Endothelial cell of umbilical vein (primary cell): ENCODE measurements around the gene SMIM9. TPM values are rescaled to one million over a fixed set of nuclear protein-coding genes. Genes with fewer than 3 reads are reported as not detected.
"Not testable (repeated sequence)": the region's sequence is repeated elsewhere in the genome, so short reads cannot be mapped to it uniquely, and the experiment has no call there.

Experiments
- Bru-seq: library from RNA; stranded (reverse); fragments of 400-500 nt; gene quantifications from one replicate; lab custom pipeline; 2021; lab: Mats Ljungman, UMichigan
- BruChase-seq, 2 experiments: library from RNA; stranded (reverse); fragments of 400-500 nt; gene quantifications; one replicate each; lab custom pipeline; 2021; lab: Mats Ljungman, UMichigan
- BruUV-seq: library from RNA; stranded (reverse); fragments of 400-500 nt; replicated peaks from 2 replicates; lab custom pipeline; 2021; lab: Mats Ljungman, UMichigan
- CTCF ChIA-PET: fragments of 300-600, 350-600 bp; sonication (Branson Sonifier 250); formaldehyde crosslinking; loops from one replicate; lab custom pipeline; 2021; ENCODE audit warnings: antibody characterized with exemption, inconsistent platforms; lab: Charles Lee
- POLR2A ChIA-PET: fragments of 300-600, 350-600 bp; sonication (Branson Sonifier 250); formaldehyde crosslinking; loops from one replicate; lab custom pipeline; 2021; ENCODE audit warnings: antibody characterized with exemption, inconsistent platforms; lab: Charles Lee
- DNase-seq: peaks from one replicate; pipeline ENCODE4 v3.0.0-alpha.2; 2011; ENCODE audit warnings: low read depth, low spot score
- FAIRE-seq: peaks from 2 replicates; lab custom pipeline; 2011; peaks lifted over from hg19 to GRCh38; lab: Jason Lieb, UNC
- H2AFZ ChIP-seq: 2 replicates; pipeline ENCODE4 v1.6.0; 2012; ENCODE audit warnings: low read depth, low read length, control low read depth, inconsistent platforms
- H3K27ac ChIP-seq: 2 replicates; pipeline ENCODE4 v1.5.1; 2011; ENCODE audit warnings: low read depth, mild to moderate bottlenecking, control low read depth, low read length, moderate library complexity; ENCODE audit not compliant: insufficient read depth
- H3K27me3 ChIP-seq, 2 experiments: 2 replicates each; pipeline versions ENCODE4 v1.6.0 to v1.6.1; 2011; ENCODE audit warnings: low read length in 2 of 2, mixed read lengths in 1 of 2; ENCODE audit not compliant: control insufficient read depth in 2 of 2, insufficient read depth in 2 of 2
- H3K36me3 ChIP-seq, 2 experiments: 2 replicates in 1 of 2; 3 replicates in 1 of 2; pipeline ENCODE4 v1.5.1; 2011; ENCODE audit warnings: low read length in 2 of 2, mild to moderate bottlenecking in 1 of 2, moderate library complexity in 1 of 2; ENCODE audit not compliant: control insufficient read depth in 2 of 2, insufficient read depth in 2 of 2; ENCODE audit errors: extremely low read depth in 1 of 2
- H3K4me1 ChIP-seq: 3 replicates; pipeline ENCODE4 v1.5.1; 2011; ENCODE audit warnings: mild to moderate bottlenecking, low read length; ENCODE audit not compliant: control insufficient read depth, insufficient read depth; ENCODE audit errors: extremely low read depth
- H3K4me2 ChIP-seq: 2 replicates; pipeline ENCODE4 v1.6.1; 2011; ENCODE audit warnings: low read length, control low read depth, mixed read lengths; ENCODE audit not compliant: insufficient read depth
- H3K4me3 ChIP-seq, 3 experiments: fragments of 200-600 bp in 1 of 3; sonication (generic), shearing (Covaris generic) in 1 of 3; replicated peaks in 1 of 3; 2 replicates each; pipeline ENCODE4 v1.5.1; 2011 to 2016; ENCODE audit warnings: control low read depth in 3 of 3, low read length in 3 of 3, mild to moderate bottlenecking in 2 of 3, inconsistent platforms in 1 of 3, low read depth in 1 of 3, moderate library complexity in 1 of 3; ENCODE audit not compliant: insufficient read depth in 1 of 3
- H3K79me2 ChIP-seq: 2 replicates; pipeline ENCODE4 v1.6.0; 2012; ENCODE audit warnings: low read length, inconsistent platforms; ENCODE audit not compliant: control insufficient read depth, insufficient read depth
- H3K9ac ChIP-seq: replicated peaks from 2 replicates; pipeline ENCODE3; 2011; ENCODE audit warnings: low read length, control low read depth; ENCODE audit not compliant: insufficient read depth; ENCODE audit errors: extremely low read depth
- H3K9me1 ChIP-seq: replicated peaks from 3 replicates; pipeline ENCODE4 v1.6.0; 2011; ENCODE audit warnings: mild to moderate bottlenecking, low read length; ENCODE audit not compliant: control insufficient read depth, insufficient read depth; ENCODE audit errors: extremely low read depth
- H3K9me3 ChIP-seq: replicated peaks from 2 replicates; pipeline ENCODE4 v1.5.1; 2012; ENCODE audit warnings: low read length, inconsistent platforms; ENCODE audit not compliant: control insufficient read depth, insufficient read depth
- H4K20me1 ChIP-seq: replicated peaks from 2 replicates; pipeline ENCODE3; 2011; ENCODE audit warnings: mild to moderate bottlenecking, low read length; ENCODE audit not compliant: control insufficient read depth, insufficient read depth; ENCODE audit errors: extremely low read depth
- CTCF ChIP-seq, 2 donors: IDR thresholded peaks; 1 replicate in 1 of 2; 2 replicates in 1 of 2; pipeline ENCODE4 v1.5.1; 2011; ENCODE audit warnings: low read length in 2 of 2, mild to moderate bottlenecking in 2 of 2, moderate library complexity in 2 of 2, control low read depth in 1 of 2, inconsistent platforms in 1 of 2, low read depth in 1 of 2; ENCODE audit not compliant: insufficient read depth in 1 of 2; ENCODE audit errors: extremely low read depth in 1 of 2
- EZH2 ChIP-seq: IDR thresholded peaks from 2 replicates; pipeline ENCODE4 v1.6.1; 2012; ENCODE audit warnings: borderline replicate concordance, low read depth, mild to moderate bottlenecking, moderate library complexity, low read length, inconsistent platforms; ENCODE audit not compliant: severe bottlenecking
- FOS ChIP-seq: IDR thresholded peaks from 2 replicates; pipeline ENCODE4 v1.6.1; 2011; ENCODE audit warnings: mild to moderate bottlenecking, low read length, moderate library complexity, borderline replicate concordance; ENCODE audit not compliant: insufficient read depth
- GATA2 ChIP-seq: IDR thresholded peaks from 2 replicates; pipeline ENCODE4 v1.7.0; 2011; ENCODE audit warnings: low read depth, mild to moderate bottlenecking, moderate library complexity, mixed read lengths, low read length; ENCODE audit not compliant: insufficient read length, insufficient read depth
- JUN ChIP-seq: IDR thresholded peaks from 2 replicates; pipeline ENCODE4 v1.6.1; 2011; ENCODE audit warnings: borderline replicate concordance, low read depth; ENCODE audit not compliant: insufficient read length, insufficient read depth
- MAX ChIP-seq: IDR thresholded peaks from 2 replicates; pipeline ENCODE4 v1.6.1; 2011; ENCODE audit not compliant: insufficient read depth, insufficient read length
- MYC ChIP-seq: IDR thresholded peaks from one replicate; pipeline ENCODE4 v1.6.1; 2011; ENCODE audit warnings: mild to moderate bottlenecking, low read depth, low read length
- POLR2A ChIP-seq: IDR thresholded peaks from 2 replicates; pipeline ENCODE4 v1.6.1; 2012; ENCODE audit warnings: low read depth, mild to moderate bottlenecking, control low read depth, low read length
- POLR2AphosphoS5 ChIP-seq: IDR thresholded peaks from 2 replicates; pipeline ENCODE4 v1.6.1; 2012; ENCODE audit warnings: low read depth, mild to moderate bottlenecking, control low read depth, low read length, moderate library complexity; ENCODE audit not compliant: insufficient read depth
- dilution Hi-C: fragments of 300-500 bp; cut with MboI; formaldehyde crosslinking; loops from one replicate; pipeline ENCODE4 v1.15.0; 2019; ENCODE audit warnings: low sequenced_read_pairs; ENCODE audit not compliant: extremely low pct_ligation_motif_present
- intact Hi-C: fragments of 100-400 bp; cut with micrococcal nuclease; formaldehyde crosslinking; loops from one replicate; pipeline ENCODE4 v1.10.0; 2022
- long read RNA-seq: library from polyadenylated mRNA; stranded (forward); transcript quantifications from one replicate; pipeline ENCODE4 v2.0.0, GENCODE V29; 2021
- polyA minus RNA-seq, 3 experiments: library from RNA; depleted of rRNA, polyadenylated mRNA; stranded (reverse); fragments of >200 nt; gene quantifications; 1 replicate in 1 of 3; 2 replicates in 2 of 3; pipeline ENCODE4 v1.2.3, GENCODE V29; 2011
- polyA plus RNA-seq, 4 experiments: library from polyadenylated mRNA; depleted of rRNA in 3 of 4; stranded (reverse) in 3 of 4; unstranded in 1 of 4; fragments of >200 nt; gene quantifications; 2 replicates each; pipeline versions ENCODE4 v1.2.1 to v1.2.3, GENCODE V29; 2011 to 2012; ENCODE audit warnings: missing spikeins in 1 of 4
- total RNA-seq: library from RNA; stranded (reverse); gene quantifications from 2 replicates; pipeline ENCODE4 v1.2.3, GENCODE V29; 2021

SMIM9 gene
- not detected in 2 replicates for total RNA-seq
- polyA plus RNA-seq: not detected in 2 replicates
- polyA plus RNA-seq (2011; cell fraction: cytosol; rRNA removed): not detected in 2 replicates
- polyA plus RNA-seq (2011; cell fraction: nucleus; rRNA removed): not detected in 2 replicates
- polyA plus RNA-seq (2012): not detected in 2 replicates
- not detected in 2 replicates for polyA minus RNA-seq
- polyA minus RNA-seq (2011; cell fraction: cytosol; rRNA and poly(A)+ RNA removed): not detected
- polyA minus RNA-seq (2011; cell fraction: nucleus; rRNA and poly(A)+ RNA removed): not detected in 2 replicates
- not detected for Bru-seq, nascent RNA
- BruChase-seq, experiment 1, labeled RNA remaining after a 6-hour chase: percentile 8 among the genes with signal in this experiment
- not detected for BruChase-seq, experiment 2, labeled RNA remaining after a 2-hour chase
- long read RNA-seq: 0 reads

GRCh38 chrX:154834562-154834961 lies at the start of gene SMIM9:
SMIM9 (minus strand) TSS chrX:154834662; CDS start chrX:154830856, 3,806 bp downstream.
- Histone ChIP-seq H2AFZ (no peak within 1 kb of the TSS), H3K36me3 (no peaks in the 10 kb centered on the region), H3K9me1 (no peaks in the 10 kb centered on the region), H3K27me3 (peaks cover 1 to 4% of the 10 kb centered on the region in 2 experiments), H3K79me2 (no peaks in the 10 kb centered on the region), H3K27ac (no peak within 1 kb of the TSS), H3K9me3 (no peaks in the 10 kb centered on the region), H3K9ac (no peak within 1 kb of the TSS), H4K20me1 (no peaks in the 10 kb centered on the region), H3K4me3 (no peak within 1 kb of the TSS), H3K4me2 (no peak within 1 kb of the TSS), H3K4me1 (no peaks in the 10 kb centered on the region)
- no peak for FAIRE-seq
- BruUV-seq: no TSS peak
- dilution Hi-C loops (no loop called here), intact Hi-C loops (no loop called here)
- no peak for DNase-seq
- CTCF ChIA-PET: interaction anchor here (0.8 kb wide), 1 partner anchor 86 kb away, joined by 3 read pairs; no protein-coding TSS in a partner anchor
- POLR2A ChIA-PET: no interaction called here
- TF ChIP-seq MAX (no peak), POLR2AphosphoS5 (no peak), GATA2 (no peak), CTCF (IDR thresholded peaks at IDR 0.05; ENCODE audit: extremely low read depth in 1 of 2, insufficient read depth in 1 of 2, low read depth in 1 of 2, low read length in 2 of 2) (no peak), EZH2 (no peak), MYC (no peak), FOS (no peak), POLR2A (no peak), JUN (no peak)

GRCh38 chrX:154884069-154884468 lies 49.6 kb upstream of the SMIM9 start:
- H3K4me3 ChIP-seq: not testable (repeated sequence)

More at GRCh38 chrX:154884069-154884468, 49.6 kb upstream of the SMIM9 start:
- H3K4me1 ChIP-seq, H3K27ac ChIP-seq, intact Hi-C loops, dilution Hi-C loops, CTCF ChIA-PET, H2AFZ ChIP-seq, H3K79me2 ChIP-seq, H3K4me2 ChIP-seq, BruUV-seq, H3K27me3 ChIP-seq, H3K36me3 ChIP-seq, FAIRE-seq, H3K9ac ChIP-seq, H3K9me3 ChIP-seq, H3K9me1 ChIP-seq, DNase-seq, POLR2A ChIA-PET, H4K20me1 ChIP-seq: not testable (repeated sequence)
